Mesodermal cell (in vitro differentiated cells): ENCODE data around the gene LHFPL3.

Experiments
- H3K27ac ChIP-seq: 2 replicates; pipeline ENCODE4 v1.7.0; 2013; ENCODE audit warnings: mild to moderate bottlenecking, low read depth, low read length, moderate library complexity; ENCODE audit not compliant: severe bottlenecking
- H3K36me3 ChIP-seq: 2 replicates; pipeline ENCODE4 v1.7.1; 2013; ENCODE audit warnings: mild to moderate bottlenecking, low read length, moderate library complexity; ENCODE audit not compliant: control insufficient read depth, insufficient read depth
- H3K4me1 ChIP-seq: one replicate; pipeline ENCODE4 v1.7.1; 2013; ENCODE audit warnings: mild to moderate bottlenecking, low read length; ENCODE audit not compliant: insufficient read depth, control insufficient read depth, poor library complexity, severe bottlenecking
- H3K4me3 ChIP-seq: 2 replicates; pipeline ENCODE4 v1.7.0; 2013; ENCODE audit warnings: low read length, control low read depth, mild to moderate bottlenecking; ENCODE audit not compliant: insufficient read depth, poor library complexity, severe bottlenecking; ENCODE audit errors: extremely low read depth
- H3K9me3 ChIP-seq: 2 replicates; pipeline ENCODE4 v1.7.1; 2013; ENCODE audit warnings: mild to moderate bottlenecking, low read length, moderate library complexity; ENCODE audit not compliant: control insufficient read depth
- WGBS, 2 experiments: methylation state at CpG; one replicate each; pipeline ENCODE4 v1.1.5; 2013; ENCODE audit warnings: missing lambda C conversion rate in 2 of 2; ENCODE audit not compliant: insufficient coverage in 2 of 2; 5-methylcytosine and 5-hydroxymethylcytosine counted together

LHFPL3 gene

DNA sequence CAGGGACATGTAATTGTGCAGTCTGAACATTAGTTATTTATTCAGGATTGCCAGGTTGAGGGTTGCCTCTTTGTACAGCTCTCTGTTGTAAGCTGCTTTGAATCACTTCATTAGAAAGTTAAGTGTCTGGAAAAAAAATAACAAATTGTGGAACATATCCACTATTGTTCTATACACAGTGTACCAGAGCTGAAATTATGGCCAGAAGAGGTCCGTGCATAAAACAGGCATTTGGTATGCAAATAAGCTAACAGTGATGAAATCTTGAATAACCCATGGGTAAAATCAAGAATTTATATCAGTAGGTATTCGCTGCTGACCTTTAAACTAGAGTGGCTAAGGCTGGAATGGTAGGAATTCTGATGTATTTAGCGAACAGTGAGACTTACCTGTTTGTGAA is 152.1 kb downstream of the LHFPL3 start:
- Histone ChIP-seq H3K36me3 (no peaks in the 10 kb centered on the region), H3K4me1 (no peaks in the 10 kb centered on the region), H3K4me3 (no peak overlapping the region), H3K27ac (no peak overlapping the region), H3K9me3 (no peaks in the 10 kb centered on the region)
- 58 to 76% methylated on average over 2 to 3 of the region's 3 CpGs for WGBS, 2 experiments

DNA sequence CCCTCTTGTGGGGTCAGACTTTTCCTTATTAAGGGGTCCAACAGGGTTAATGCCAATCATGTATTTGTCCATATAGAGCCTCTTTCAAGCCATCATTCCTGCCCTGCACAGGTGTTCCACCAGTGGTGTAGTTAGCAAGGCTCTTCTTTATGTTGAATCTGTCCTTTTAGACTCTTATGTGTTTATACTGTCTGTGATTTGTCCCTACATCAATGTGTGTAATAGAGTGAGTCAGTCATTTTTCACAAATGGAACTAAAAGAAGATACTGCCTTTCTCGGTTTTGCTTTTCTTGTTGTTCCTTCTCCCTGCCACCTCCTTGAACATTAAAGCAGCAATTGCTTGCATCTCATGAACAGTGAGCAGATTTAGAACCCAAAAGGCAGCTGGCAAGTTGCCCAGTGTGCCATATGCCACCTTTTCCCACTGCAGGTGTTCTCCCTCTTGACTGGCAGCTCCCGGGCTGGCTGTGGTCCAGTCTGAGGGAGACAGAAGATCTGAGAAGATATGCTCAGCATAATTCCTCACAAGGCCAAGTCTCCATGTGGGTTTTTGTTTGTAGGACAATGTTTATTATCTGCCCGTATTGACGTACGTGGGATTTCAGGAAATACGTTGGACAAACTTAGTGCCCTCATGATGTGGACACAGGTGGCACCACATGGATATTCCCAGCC is 154.1 kb downstream of the LHFPL3 start:
- WGBS, 2 experiments, result 75 to 81% methylated on average over 5 of the region's 6 CpGs
- no peak overlapping the region for H3K4me3 ChIP-seq

DNA sequence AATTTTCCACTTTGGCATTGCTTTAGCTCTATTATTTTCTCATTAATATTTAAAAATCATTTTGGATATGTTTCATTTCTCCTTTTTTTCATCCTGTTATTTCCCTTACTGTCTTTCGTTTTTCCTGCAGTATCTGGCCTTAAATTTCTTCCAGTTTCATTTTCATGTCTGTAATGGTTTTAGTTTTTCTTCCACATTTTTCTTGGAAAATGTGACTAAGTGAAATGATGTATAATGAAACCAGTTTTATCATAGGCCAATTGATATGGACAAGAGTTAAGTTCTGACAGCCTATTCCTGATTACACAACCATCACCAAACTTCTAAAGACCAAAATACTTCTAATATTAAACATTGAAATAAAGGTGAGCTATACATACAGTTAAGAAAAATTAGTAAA is 158.5 kb downstream of the LHFPL3 start:
- WGBS, 2 experiments, result no CpG with 5 or more reads among the region's 1 CpG
- Histone ChIP-seq H3K27ac (no peak overlapping the region), H3K9me3 (no peaks in the 10 kb centered on the region)

More for the DNA sequence above, 154.1 kb downstream of the LHFPL3 start:
- no peaks in the 10 kb centered on the region for H3K4me1 ChIP-seq
- no peaks in the 10 kb centered on the region for H3K36me3 ChIP-seq
- H3K27ac ChIP-seq, result no peak overlapping the region
- H3K9me3 ChIP-seq, result no peaks in the 10 kb centered on the region

DNA sequence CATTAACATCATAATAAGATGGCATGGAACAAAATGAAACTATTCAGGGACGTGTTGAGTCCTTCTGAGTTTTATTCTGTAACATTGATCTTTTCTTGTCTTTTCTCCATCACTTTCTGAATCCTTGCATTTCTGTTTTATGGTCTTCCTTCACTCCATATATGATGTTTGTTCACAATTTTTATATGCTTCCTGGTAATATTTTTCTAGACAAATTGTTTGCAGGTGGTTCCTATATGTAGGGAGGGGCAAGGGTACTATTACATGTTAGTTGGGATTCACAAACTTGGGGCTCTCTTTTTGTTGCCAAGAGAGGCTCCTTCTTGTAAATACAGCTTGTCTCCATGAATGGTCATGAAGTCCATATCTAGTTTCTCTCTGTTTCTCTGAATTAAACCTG is 159.2 kb downstream of the LHFPL3 start:
- Histone ChIP-seq H3K36me3 (no peaks in the 10 kb centered on the region), H3K4me3 (no peak overlapping the region), H3K9me3 (no peaks in the 10 kb centered on the region), H3K27ac (no peak overlapping the region), H3K4me1 (no peaks in the 10 kb centered on the region)
- 43 to 50% methylated on average over 1 of the region's 1 CpG for WGBS, 2 experiments

More for the DNA sequence above, 158.5 kb downstream of the LHFPL3 start:
- Histone ChIP-seq H3K36me3 (no peaks in the 10 kb centered on the region), H3K4me3 (no peak overlapping the region), H3K4me1 (no peaks in the 10 kb centered on the region)

DNA sequence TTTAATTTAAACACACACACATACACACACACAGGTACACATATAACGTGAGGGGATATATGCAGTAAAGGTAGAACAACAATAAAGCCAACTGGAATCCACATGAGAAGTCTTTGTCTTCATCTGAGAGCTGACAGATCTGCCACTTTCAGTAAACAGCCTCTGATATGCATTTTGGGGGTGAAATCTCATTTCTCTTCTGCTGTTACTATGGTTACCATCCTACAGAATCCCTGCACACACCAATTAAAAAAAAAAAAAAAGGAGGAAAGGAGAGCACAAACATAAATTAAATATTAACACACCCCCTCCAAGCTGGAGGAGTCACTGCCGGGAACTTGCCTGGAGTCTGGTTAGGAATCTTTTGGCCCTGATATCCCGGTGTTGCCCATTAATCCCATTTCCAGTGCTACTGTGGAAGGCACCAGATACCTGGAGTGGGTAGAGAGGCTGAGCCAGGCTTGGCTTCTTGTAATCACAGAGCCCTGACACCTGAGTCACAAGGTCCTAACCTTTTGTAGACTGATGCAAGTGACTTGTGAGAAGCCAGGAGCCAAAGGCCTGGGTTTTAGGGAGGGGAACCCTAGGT is 169.1 kb downstream of the LHFPL3 start:
- 43 to 95% methylated on average over 1 to 2 of the region's 3 CpGs for WGBS, 2 experiments
- Histone ChIP-seq H3K9me3 (no peaks in the 10 kb centered on the region), H3K36me3 (no peaks in the 10 kb centered on the region), H3K4me1 (no peaks in the 10 kb centered on the region), H3K27ac (no peak overlapping the region), H3K4me3 (no peak overlapping the region)

DNA sequence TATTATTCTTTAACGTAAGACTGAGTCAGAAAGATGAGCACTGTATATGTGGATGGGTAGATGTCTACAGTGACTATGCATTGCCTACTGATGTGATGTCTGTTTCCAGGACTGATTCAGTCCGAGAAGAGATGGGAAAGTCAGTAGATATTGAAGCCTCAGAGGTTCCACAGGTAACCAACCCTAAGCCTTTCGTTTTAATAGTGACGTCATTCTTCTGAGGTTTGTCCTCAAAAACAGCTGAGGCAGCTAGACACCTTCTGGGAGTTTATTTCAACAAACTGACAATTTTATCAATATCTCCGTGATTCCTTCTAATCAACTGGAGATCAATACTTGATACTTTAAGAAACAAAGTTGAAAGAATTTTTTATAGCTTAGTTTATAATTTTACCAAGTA is 171.6 kb downstream of the LHFPL3 start:
- Histone ChIP-seq H3K36me3 (no peaks in the 10 kb centered on the region), H3K9me3 (no peaks in the 10 kb centered on the region), H3K4me1 (no peaks in the 10 kb centered on the region), H3K4me3 (no peak overlapping the region), H3K27ac (no peak overlapping the region)
- WGBS, 2 experiments, result 76 to 84% methylated on average over 4 of the region's 5 CpGs

DNA sequence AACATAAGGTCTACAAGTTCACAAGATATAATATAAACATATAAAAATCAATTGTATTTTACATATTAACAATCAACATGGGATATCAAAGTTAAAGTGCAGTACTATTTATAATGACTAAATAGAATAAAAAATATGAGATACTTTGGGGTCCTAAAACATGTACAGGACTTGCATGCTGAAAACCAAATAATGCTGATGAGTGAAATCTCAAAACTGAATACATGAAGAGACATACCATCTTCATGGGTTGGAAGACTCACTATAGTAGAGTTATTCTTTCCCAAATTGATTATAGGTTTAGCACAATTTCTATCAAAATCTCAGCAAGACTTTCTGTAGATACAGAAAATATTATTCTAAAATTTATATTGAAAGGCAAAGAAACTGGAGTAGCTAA is 181.5 kb downstream of the LHFPL3 start:
- Histone ChIP-seq H3K27ac (no peak overlapping the region), H3K4me3 (no peak overlapping the region), H3K4me1 (no peaks in the 10 kb centered on the region), H3K36me3 (no peaks in the 10 kb centered on the region), H3K9me3 (no peaks in the 10 kb centered on the region)

DNA sequence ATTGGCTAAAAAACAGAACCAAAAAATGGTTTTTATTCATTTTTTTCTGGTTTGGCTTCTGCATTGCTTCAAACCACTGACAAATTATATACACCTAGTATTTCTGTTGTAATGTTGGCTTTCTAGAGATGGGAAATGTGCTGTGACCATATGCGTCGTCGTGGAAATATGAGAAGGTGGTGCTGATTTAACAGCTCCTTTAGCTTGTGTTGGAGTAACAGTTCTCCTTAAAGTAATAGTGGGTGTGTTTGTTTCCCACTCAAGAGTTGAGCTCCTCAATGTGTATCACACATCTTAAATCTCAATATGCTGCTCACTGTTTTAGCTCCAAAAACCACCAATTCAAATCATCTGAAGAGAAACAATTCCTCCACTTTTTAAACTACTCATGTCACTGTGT is 196.4 kb downstream of the LHFPL3 start:
- Histone ChIP-seq H3K36me3 (no peaks in the 10 kb centered on the region), H3K4me1 (no peaks in the 10 kb centered on the region), H3K27ac (no peak overlapping the region), H3K9me3 (no peaks in the 10 kb centered on the region), H3K4me3 (no peak overlapping the region)
- WGBS, 2 experiments, result 76% methylated on average over 3 of the region's 3 CpGs; no CpG with 5 or more reads in 1 of the 2 experiments

DNA sequence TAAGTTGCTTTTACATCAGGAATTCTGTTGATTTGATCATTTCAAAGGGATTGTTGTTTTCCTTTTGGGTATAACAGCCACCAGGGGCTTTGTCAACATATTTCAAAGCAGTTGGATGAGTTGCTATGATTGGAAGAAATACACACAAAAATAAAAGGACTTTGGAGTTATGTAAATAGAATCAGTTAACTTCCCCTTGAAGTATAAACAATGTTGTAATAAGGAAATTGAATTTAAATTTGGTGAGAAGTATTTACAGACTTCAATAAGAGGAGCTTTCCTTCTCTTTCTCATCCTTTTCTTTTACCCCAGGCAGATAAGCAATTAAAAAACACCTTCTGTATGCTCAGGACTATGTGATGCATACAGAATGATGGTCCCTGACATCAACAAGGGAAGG is 199.7 kb downstream of the LHFPL3 start:
- Histone ChIP-seq H3K9me3 (no peaks in the 10 kb centered on the region), H3K4me3 (no peak overlapping the region), H3K36me3 (no peaks in the 10 kb centered on the region)

DNA sequence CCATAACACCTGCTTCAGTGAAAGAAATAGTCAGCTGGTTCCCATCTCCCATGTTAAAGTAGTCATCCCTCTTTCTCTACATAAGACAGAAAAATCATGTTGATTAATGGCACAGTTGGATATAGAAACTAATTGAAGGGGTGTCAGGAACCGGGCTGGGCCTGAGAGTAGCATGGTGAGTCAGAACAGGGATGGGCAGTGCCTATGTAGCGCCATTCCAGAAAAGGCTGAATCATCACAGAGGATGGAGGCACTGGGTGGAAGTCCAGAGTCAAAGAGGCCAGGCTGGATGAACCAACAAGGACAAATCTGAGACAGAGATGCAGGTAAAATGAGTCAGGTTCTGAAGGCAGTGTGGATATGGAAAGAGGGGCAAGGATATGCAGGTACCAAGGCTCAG is 201.2 kb downstream of the LHFPL3 start:
- Histone ChIP-seq H3K4me3 (no peak overlapping the region), H3K36me3 (no peaks in the 10 kb centered on the region)

More for the DNA sequence above, 199.7 kb downstream of the LHFPL3 start:
- Histone ChIP-seq H3K27ac (no peak overlapping the region), H3K4me1 (no peaks in the 10 kb centered on the region)

DNA sequence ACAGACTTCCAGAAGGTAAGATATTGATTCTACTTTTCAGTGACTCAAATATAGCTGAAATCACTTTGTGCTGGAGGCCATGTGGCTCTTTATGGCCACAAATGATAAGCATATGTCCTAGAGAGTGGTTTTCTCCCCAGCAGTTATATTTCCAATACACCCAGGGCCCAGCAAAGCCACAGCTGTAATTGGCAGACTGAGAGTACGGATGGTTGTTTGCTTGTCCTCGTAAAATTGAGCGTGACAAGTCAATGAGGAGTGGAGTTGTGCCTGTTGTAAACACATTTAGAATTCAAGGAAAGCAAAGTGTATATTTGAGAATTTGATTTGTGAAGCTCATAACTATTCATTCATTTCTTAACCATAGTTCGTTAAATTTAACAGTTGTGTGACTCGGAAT is 201.8 kb downstream of the LHFPL3 start:
- H3K4me1 ChIP-seq, result no peaks in the 10 kb centered on the region
- H3K27ac ChIP-seq, result no peak overlapping the region
- no peaks in the 10 kb centered on the region for H3K36me3 ChIP-seq
- H3K9me3 ChIP-seq, result no peaks in the 10 kb centered on the region
- 70 to 82% methylated on average over 2 to 5 of the region's 5 CpGs for WGBS, 2 experiments
- H3K4me3 ChIP-seq, result no peak overlapping the region

More for the DNA sequence above, 201.2 kb downstream of the LHFPL3 start:
- WGBS, 2 experiments, result 49 to 69% methylated on average over 2 of the region's 2 CpGs
- no peaks in the 10 kb centered on the region for H3K9me3 ChIP-seq
- H3K4me1 ChIP-seq, result no peaks in the 10 kb centered on the region
- H3K27ac ChIP-seq, result no peak overlapping the region
